WTC11 (cell line): ENCODE data around the gene RAB10. TPM values are rescaled to one million over a fixed set of nuclear protein-coding genes. Genes with fewer than 3 reads are reported as not detected.
A peak's percentile ranks its signal among the peaks of the same experiment; 100 is the strongest.

Experiments
- ATAC-seq: fragments of 200-7000 bp; cut with Tn5 transposase; 2 replicates; pipeline ENCODE4 v1.10.0; 2021; ENCODE audit warnings: mild to moderate bottlenecking, moderate library complexity
- CTCF ChIA-PET: fragments of 300-600 bp; sonication (Branson Sonifier 250); formaldehyde crosslinking; loops from one replicate; lab custom pipeline; 2021; ENCODE audit warnings: antibody characterized with exemption; lab: Charles Lee
- POLR2A ChIA-PET: fragments of 350-600 bp; sonication (Branson Sonifier 250); formaldehyde crosslinking; loops from one replicate; lab custom pipeline; 2021; ENCODE audit warnings: antibody characterized with exemption; lab: Charles Lee
- DNase-seq: peaks from one replicate; pipeline ENCODE4 v3.0.0; 2021; ENCODE audit warnings: low spot score
- H3K27ac Mint-ChIP-seq: 2 replicates; pipeline ENCODE4 v1.8.0; 2021; ENCODE audit warnings: mixed read lengths
- H3K27me3 Mint-ChIP-seq: 2 replicates; pipeline ENCODE4 v1.8.0; 2021; ENCODE audit warnings: low read depth, mild to moderate bottlenecking, moderate library complexity, mixed read lengths
- H3K36me3 Mint-ChIP-seq: 2 replicates; pipeline ENCODE4 v1.8.0; 2021; ENCODE audit warnings: mixed read lengths
- H3K4me1 Mint-ChIP-seq: 2 replicates; pipeline ENCODE4 v1.8.0; 2022; ENCODE audit warnings: mixed read lengths
- H3K4me3 Mint-ChIP-seq: 2 replicates; pipeline ENCODE4 v1.8.0; 2021; ENCODE audit warnings: mild to moderate bottlenecking, moderate library complexity, mixed read lengths
- H3K9me3 Mint-ChIP-seq: 2 replicates; pipeline ENCODE4 v1.8.0; 2021; ENCODE audit warnings: mixed read lengths
- AR ChIP-seq: fragments of 250-450 bp; sonication (Bioruptor Pico); IDR thresholded peaks from 2 replicates; pipeline ENCODE4 v1.9.0; 2021; ENCODE audit warnings: mild to moderate bottlenecking
- CBFB ChIP-seq: sonication (generic); formaldehyde crosslinking; IDR thresholded peaks from 2 replicates; pipeline ENCODE4 v1.8.1; 2022; ENCODE audit warnings: mild to moderate bottlenecking, low read depth, missing genetic modification reagents
- CREB1 ChIP-seq: sonication (generic); formaldehyde crosslinking; IDR thresholded peaks from 2 replicates; pipeline ENCODE4 v1.8.0; 2023; ENCODE audit warnings: mild to moderate bottlenecking, missing genetic modification reagents
- CREM ChIP-seq: sonication (generic); formaldehyde crosslinking; IDR thresholded peaks from 2 replicates; pipeline ENCODE4 v1.8.1; 2022; ENCODE audit warnings: mild to moderate bottlenecking, missing genetic modification reagents, moderate library complexity
- KAT7 ChIP-seq: sonication (generic); formaldehyde crosslinking; IDR thresholded peaks from 2 replicates; pipeline ENCODE4 v1.8.1; 2023; ENCODE audit warnings: missing genetic modification reagents, mild to moderate bottlenecking, borderline replicate concordance
- MXD4 ChIP-seq: fragments of 250-450 bp; sonication (Bioruptor Pico); IDR thresholded peaks from 2 replicates; pipeline ENCODE4 v1.8.0; 2021; ENCODE audit warnings: mild to moderate bottlenecking, moderate library complexity, borderline replicate concordance
- MYBL2 ChIP-seq: sonication (generic); formaldehyde crosslinking; IDR thresholded peaks from 2 replicates; pipeline ENCODE4 v1.8.1; 2023; ENCODE audit warnings: mild to moderate bottlenecking, moderate library complexity, missing genetic modification reagents
- NR1H2 ChIP-seq: sonication (generic); formaldehyde crosslinking; IDR thresholded peaks from 2 replicates; pipeline ENCODE4 v1.9.0; 2021; ENCODE audit warnings: mild to moderate bottlenecking, moderate library complexity, missing genetic modification reagents
- NR3C1 ChIP-seq: sonication (generic); formaldehyde crosslinking; conservative IDR thresholded peaks from 2 replicates; pipeline ENCODE4 v1.8.1; 2023; ENCODE audit warnings: low read depth, mild to moderate bottlenecking, missing genetic modification reagents
- PRDM15 ChIP-seq: sonication (generic); formaldehyde crosslinking; IDR thresholded peaks from 2 replicates; pipeline ENCODE4 v1.8.0; 2022; ENCODE audit warnings: missing genetic modification reagents
- PRRX2 ChIP-seq: fragments of 250-450 bp; sonication (Bioruptor Pico); IDR thresholded peaks from 2 replicates; pipeline ENCODE4 v1.8.0; 2021; ENCODE audit warnings: mild to moderate bottlenecking
- RORB ChIP-seq: fragments of 250-450 bp; sonication (Bioruptor Pico); IDR thresholded peaks from 2 replicates; pipeline ENCODE4 v1.9.0; 2021; ENCODE audit warnings: mild to moderate bottlenecking
- SOX15 ChIP-seq: fragments of 250-450 bp; sonication (Bioruptor Pico); IDR thresholded peaks from 2 replicates; pipeline ENCODE4 v1.9.0; 2021; ENCODE audit warnings: mild to moderate bottlenecking
- ZNF263 ChIP-seq: sonication (generic); formaldehyde crosslinking; IDR thresholded peaks from 2 replicates; pipeline ENCODE4 v1.8.1; 2022; ENCODE audit warnings: low read depth, mild to moderate bottlenecking, moderate library complexity, missing genetic modification reagents
- ZNF317 ChIP-seq: sonication (generic); formaldehyde crosslinking; IDR thresholded peaks from 2 replicates; pipeline ENCODE4 v1.8.1; 2023; ENCODE audit warnings: low read depth, mild to moderate bottlenecking, moderate library complexity, missing genetic modification reagents, borderline replicate concordance
- ZNF671 ChIP-seq: fragments of 250-450 bp; sonication (Bioruptor Pico); IDR thresholded peaks from 2 replicates; pipeline ENCODE4 v1.8.0; 2021; ENCODE audit warnings: mild to moderate bottlenecking
- ZSCAN18 ChIP-seq: fragments of 250-450 bp; sonication (Bioruptor Pico); IDR thresholded peaks from 2 replicates; pipeline ENCODE4 v2.1.2; 2022; ENCODE audit warnings: mild to moderate bottlenecking, moderate library complexity
- total RNA-seq: library from RNA; stranded (reverse); gene quantifications from 3 replicates; pipeline ENCODE4 v1.2.3, GENCODE V29; 2021
- TF ChIP-seq, protein P1 (sequence below): sonication (generic); formaldehyde crosslinking; IDR thresholded peaks from 2 replicates; pipeline ENCODE4 v1.8.0; 2022; ENCODE audit warnings: mild to moderate bottlenecking, missing genetic modification reagents
- TF ChIP-seq, protein P2 (sequence below): sonication (generic); formaldehyde crosslinking; IDR thresholded peaks from 2 replicates; pipeline ENCODE4 v1.8.1; 2022; ENCODE audit warnings: low read depth, missing genetic modification reagents, borderline replicate concordance
- TF ChIP-seq, protein P3 (sequence below): sonication (generic); formaldehyde crosslinking; IDR thresholded peaks from 2 replicates; pipeline ENCODE4 v1.8.0; 2023; ENCODE audit warnings: missing genetic modification reagents, mild to moderate bottlenecking, borderline replicate concordance

The RAB10 gene
- total RNA-seq, 1 experiment from 2014 or later: 127 TPM

- ChIA-PET POLR2A (interaction anchor here (0.9 kb wide), 1 partner anchor 194 kb away, joined by 3 read pairs; no protein-coding TSS in a partner anchor), CTCF (interaction anchor here (1.8 kb wide), 1 partner anchor 53 kb away, joined by 9 read pairs; no protein-coding TSS in a partner anchor)
- ATAC-seq (no peak), DNase-seq (no peak)
- Mint-ChIP-seq H3K36me3 (peaks cover 5% of the 10 kb centered on the region), H3K27me3 (no peaks in the 10 kb centered on the region), H3K4me3 (no peak overlapping the region), H3K9me3 (no peaks in the 10 kb centered on the region), H3K4me1 (peaks cover 9% of the 10 kb centered on the region), H3K27ac (0 out of 2 replicates have a peak overlapping the region, but pooled peaks have one; percentile 32)
- no peak for TF ChIP-seq PRRX2 (CRISPR knock-in tag)
- no peak for TF ChIP-seq CREB1 (CRISPR knock-in tag)
- no peak for TF ChIP-seq RORB (CRISPR knock-in tag)
- TF ChIP-seq CBFB (CRISPR knock-in tag): no peak
- TF ChIP-seq, protein P1, sequence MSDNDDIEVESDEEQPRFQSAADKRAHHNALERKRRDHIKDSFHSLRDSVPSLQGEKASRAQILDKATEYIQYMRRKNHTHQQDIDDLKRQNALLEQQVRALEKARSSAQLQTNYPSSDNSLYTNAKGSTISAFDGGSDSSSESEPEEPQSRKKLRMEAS (CRISPR knock-in tag): no peak
- no peak for TF ChIP-seq ZNF317 (CRISPR knock-in tag)
- TF ChIP-seq AR: no peak
- TF ChIP-seq KAT7 (CRISPR knock-in tag): no peak
- TF ChIP-seq MYBL2 (CRISPR knock-in tag): no peak
- TF ChIP-seq ZNF671: no peak
- no peak for TF ChIP-seq SOX15 (CRISPR knock-in tag)
- TF ChIP-seq PRDM15 (CRISPR knock-in tag): no peak
Measured at GRCh38 chr2:26141145-26141769, 107.4 kb downstream of the RAB10 start.

DNA sequence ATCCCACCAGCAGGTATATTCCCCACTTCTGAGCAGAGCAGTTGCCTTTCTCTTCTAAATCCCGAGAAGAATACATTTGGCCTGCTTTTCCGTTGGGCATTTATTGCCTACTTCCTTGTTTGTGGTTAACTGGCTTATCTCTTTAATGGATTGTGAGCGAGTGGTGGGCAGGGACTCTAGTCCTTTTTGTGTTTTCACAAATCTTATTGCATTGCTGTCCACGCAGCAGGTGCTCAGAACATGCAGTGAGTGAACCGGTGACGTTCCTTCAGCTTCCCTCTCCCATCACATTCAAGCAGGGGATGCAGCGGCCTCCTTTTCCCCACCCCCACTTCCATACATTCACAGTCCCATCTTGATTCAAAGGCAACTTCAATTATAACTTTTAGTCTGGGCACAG lies 110.1 kb downstream of the RAB10 start:
- CTCF ChIA-PET: interaction anchor here (1.9 to 3.0 kb wide), 4 partner anchors 56 to 193 kb away, joined by 4 to 19 read pairs (median 12); no protein-coding TSS in a partner anchor
- no peak overlapping the region for H3K4me3 Mint-ChIP-seq
- H3K9me3 Mint-ChIP-seq: no peaks in the 10 kb centered on the region
- H3K36me3 Mint-ChIP-seq: no peaks in the 10 kb centered on the region
- H3K27me3 Mint-ChIP-seq: no peaks in the 10 kb centered on the region
- peaks cover 8% of the 10 kb centered on the region for H3K4me1 Mint-ChIP-seq
- no peak overlapping the region for H3K27ac Mint-ChIP-seq
- ATAC-seq (no peak), DNase-seq (no peak)
- POLR2A ChIA-PET: no interaction called here
- no peak for TF ChIP-seq NR3C1 (CRISPR knock-in tag)
- no peak for TF ChIP-seq CREB1 (CRISPR knock-in tag)
- no peak for TF ChIP-seq MXD4 (CRISPR knock-in tag)
- TF ChIP-seq, protein P2, sequence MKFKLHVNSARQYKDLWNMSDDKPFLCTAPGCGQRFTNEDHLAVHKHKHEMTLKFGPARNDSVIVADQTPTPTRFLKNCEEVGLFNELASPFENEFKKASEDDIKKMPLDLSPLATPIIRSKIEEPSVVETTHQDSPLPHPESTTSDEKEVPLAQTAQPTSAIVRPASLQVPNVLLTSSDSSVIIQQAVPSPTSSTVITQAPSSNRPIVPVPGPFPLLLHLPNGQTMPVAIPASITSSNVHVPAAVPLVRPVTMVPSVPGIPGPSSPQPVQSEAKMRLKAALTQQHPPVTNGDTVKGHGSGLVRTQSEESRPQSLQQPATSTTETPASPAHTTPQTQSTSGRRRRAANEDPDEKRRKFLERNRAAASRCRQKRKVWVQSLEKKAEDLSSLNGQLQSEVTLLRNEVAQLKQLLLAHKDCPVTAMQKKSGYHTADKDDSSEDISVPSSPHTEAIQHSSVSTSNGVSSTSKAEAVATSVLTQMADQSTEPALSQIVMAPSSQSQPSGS (CRISPR knock-in tag): no peak
- no peak for TF ChIP-seq NR1H2
- TF ChIP-seq, protein P3, sequence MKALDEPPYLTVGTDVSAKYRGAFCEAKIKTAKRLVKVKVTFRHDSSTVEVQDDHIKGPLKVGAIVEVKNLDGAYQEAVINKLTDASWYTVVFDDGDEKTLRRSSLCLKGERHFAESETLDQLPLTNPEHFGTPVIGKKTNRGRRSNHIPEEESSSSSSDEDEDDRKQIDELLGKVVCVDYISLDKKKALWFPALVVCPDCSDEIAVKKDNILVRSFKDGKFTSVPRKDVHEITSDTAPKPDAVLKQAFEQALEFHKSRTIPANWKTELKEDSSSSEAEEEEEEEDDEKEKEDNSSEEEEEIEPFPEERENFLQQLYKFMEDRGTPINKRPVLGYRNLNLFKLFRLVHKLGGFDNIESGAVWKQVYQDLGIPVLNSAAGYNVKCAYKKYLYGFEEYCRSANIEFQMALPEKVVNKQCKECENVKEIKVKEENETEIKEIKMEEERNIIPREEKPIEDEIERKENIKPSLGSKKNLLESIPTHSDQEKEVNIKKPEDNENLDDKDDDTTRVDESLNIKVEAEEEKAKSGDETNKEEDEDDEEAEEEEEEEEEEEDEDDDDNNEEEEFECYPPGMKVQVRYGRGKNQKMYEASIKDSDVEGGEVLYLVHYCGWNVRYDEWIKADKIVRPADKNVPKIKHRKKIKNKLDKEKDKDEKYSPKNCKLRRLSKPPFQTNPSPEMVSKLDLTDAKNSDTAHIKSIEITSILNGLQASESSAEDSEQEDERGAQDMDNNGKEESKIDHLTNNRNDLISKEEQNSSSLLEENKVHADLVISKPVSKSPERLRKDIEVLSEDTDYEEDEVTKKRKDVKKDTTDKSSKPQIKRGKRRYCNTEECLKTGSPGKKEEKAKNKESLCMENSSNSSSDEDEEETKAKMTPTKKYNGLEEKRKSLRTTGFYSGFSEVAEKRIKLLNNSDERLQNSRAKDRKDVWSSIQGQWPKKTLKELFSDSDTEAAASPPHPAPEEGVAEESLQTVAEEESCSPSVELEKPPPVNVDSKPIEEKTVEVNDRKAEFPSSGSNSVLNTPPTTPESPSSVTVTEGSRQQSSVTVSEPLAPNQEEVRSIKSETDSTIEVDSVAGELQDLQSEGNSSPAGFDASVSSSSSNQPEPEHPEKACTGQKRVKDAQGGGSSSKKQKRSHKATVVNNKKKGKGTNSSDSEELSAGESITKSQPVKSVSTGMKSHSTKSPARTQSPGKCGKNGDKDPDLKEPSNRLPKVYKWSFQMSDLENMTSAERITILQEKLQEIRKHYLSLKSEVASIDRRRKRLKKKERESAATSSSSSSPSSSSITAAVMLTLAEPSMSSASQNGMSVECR (CRISPR knock-in tag): no peak
- no peak for TF ChIP-seq ZNF671
- no peak for TF ChIP-seq CREM
- TF ChIP-seq ZSCAN18 (CRISPR knock-in tag): no peak
- TF ChIP-seq, protein P1 (CRISPR knock-in tag): no peak
- TF ChIP-seq ZNF263 (CRISPR knock-in tag): no peak
